Stomach (tissue), 9 donors: ENCODE data around the gene FSD1. TPM values are rescaled to one million over a fixed set of nuclear protein-coding genes. Genes with fewer than 3 reads are reported as not detected.

Experiments
- DNase-seq, 2 donors: peaks; one replicate each; pipeline versions ENCODE4 v3.0.0 to v3.0.0-alpha.2; 2013 to 2019
- H3K27ac ChIP-seq, 5 donors: fragments of 200-600 bp in 4 of 5; sonication (generic) in 4 of 5; one replicate each; pipeline ENCODE4 v1.5.1; 2013 to 2019; ENCODE audit warnings: mild to moderate bottlenecking in 1 of 5, moderate library complexity in 1 of 5
- H3K27me3 ChIP-seq, 3 donors: fragments of 200-600 bp; sonication (generic); one replicate each; pipeline ENCODE4 v1.5.1; 2017 to 2019; ENCODE audit warnings: mixed run types in 1 of 3
- H3K36me3 ChIP-seq, 4 donors: fragments of 200-600 bp; sonication (generic); 1 replicate in 3 of 4; 2 replicates in 1 of 4; pipeline ENCODE4 v1.5.1; 2016 to 2019
- H3K4me1 ChIP-seq, 4 donors: fragments of 200-600 bp; sonication (generic); one replicate each; pipeline ENCODE4 v1.5.1; 2016 to 2019
- H3K4me3 ChIP-seq, 4 donors: fragments of 200-600 bp; sonication (generic) in 3 of 4; one replicate each; pipeline ENCODE4 v1.5.1; 2016 to 2019; ENCODE audit warnings: mild to moderate bottlenecking in 1 of 4
- H3K9me3 ChIP-seq, 4 donors: fragments of 200-600 bp; sonication (generic); one replicate each; pipeline ENCODE4 v1.5.1; 2016 to 2019
- EP300 ChIP-seq: sonication (generic); formaldehyde crosslinking; IDR thresholded peaks from one replicate; pipeline ENCODE4 v1.6.1; 2017; ENCODE audit warnings: antibody characterized with exemption
- POLR2A ChIP-seq, 4 donors: fragments of 450-650 bp; IDR thresholded peaks; one replicate each; pipeline ENCODE4 v1.6.1; 2016; ENCODE audit warnings: antibody characterized with exemption in 4 of 4, control low read depth in 2 of 4, mild to moderate bottlenecking in 1 of 4, moderate library complexity in 1 of 4
- POLR2AphosphoS5 ChIP-seq, 3 donors: sonication (generic); formaldehyde crosslinking; IDR thresholded peaks; one replicate each; pipeline ENCODE4 v1.6.1; 2016; ENCODE audit warnings: antibody characterized with exemption in 3 of 3
- WGBS, 5 donors: extraction: QIAGEN DNeasy Blood & Tissue Kit in 3 of 5; methylation state at CpG; one replicate each; pipeline versions ENCODE4 v1.1.5 to v1.1.7; 2013 to 2018; 5-methylcytosine and 5-hydroxymethylcytosine counted together
- intact Hi-C: fragments of 100-400 bp; cut with DNase I; formaldehyde crosslinking; loops from one replicate; pipeline ENCODE4 v1.15.1; 2023; ENCODE audit warnings: low total_unique reads
- polyA plus RNA-seq, 3 donors: library from polyadenylated mRNA; stranded (reverse); fragments of 200-250 nt; gene quantifications; one replicate each; pipeline ENCODE4 v1.2.3, GENCODE V29; 2013
- total RNA-seq, 5 donors: library from RNA; depleted of rRNA; stranded (reverse); fragments of >200 nt; gene quantifications; one replicate each; pipeline versions ENCODE4 v1.1.0 to v1.2.3, GENCODE V29; 2014 to 2016
- TF ChIP-seq, protein P1 (sequence below), 7 experiments: fragments of 450-650 bp in 4 of 7; fragments of 200-600 bp in 3 of 7; sonication (generic) in 3 of 7; IDR thresholded peaks; one replicate each; pipeline ENCODE4 v1.5.1; 2016 to 2019; ENCODE audit warnings: antibody characterized with exemption in 7 of 7, control low read depth in 2 of 7, mild to moderate bottlenecking in 1 of 7
- donor health status: healthy with polysubstance abuse.
- donor health status: Bipolar disorder and iron deficiency.
- donor health status: healthy.

FSD1 gene
- total and polyA plus RNA-seq, 8 donors: 0.31 to 12.5 (median 1.3) TPM; not detected in 3

DNA sequence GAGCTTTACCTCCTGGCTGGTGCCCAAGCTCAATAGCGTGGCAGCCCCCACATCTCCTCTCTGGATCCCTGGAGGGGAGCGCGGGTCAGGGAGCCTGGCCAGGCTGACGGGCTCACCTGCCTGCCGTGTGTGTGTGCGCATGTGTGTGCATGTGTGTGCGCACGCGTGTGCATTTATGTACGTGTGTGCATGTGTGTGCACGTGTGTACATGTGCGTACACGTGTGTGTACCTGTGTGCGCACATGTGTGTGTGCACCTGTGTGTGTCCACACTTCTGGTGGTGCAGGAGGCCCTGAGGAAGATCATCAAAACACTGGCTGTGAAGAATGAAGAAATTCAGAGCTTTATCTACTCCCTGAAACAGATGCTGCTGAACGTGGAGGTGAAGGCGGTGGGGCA, 1.3 kb downstream of the FSD1 start:
- Histone ChIP-seq H3K4me1 (peaks cover 0 to 10% (median 8%) of the 10 kb centered on the region in 4 donors), H3K4me3 (no peak overlapping the region), H3K9me3 (no peaks in the 10 kb centered on the region), H3K36me3 (no peaks in the 10 kb centered on the region), H3K27me3 (peaks cover 9 to 50% (median 18%) of the 10 kb centered on the region in 3 donors), H3K27ac (no peak overlapping the region)
- intact Hi-C loops: no loop called here
- no peak for TF ChIP-seq POLR2A (IDR thresholded peaks at IDR 0.05)
- TF ChIP-seq, protein P1, sequence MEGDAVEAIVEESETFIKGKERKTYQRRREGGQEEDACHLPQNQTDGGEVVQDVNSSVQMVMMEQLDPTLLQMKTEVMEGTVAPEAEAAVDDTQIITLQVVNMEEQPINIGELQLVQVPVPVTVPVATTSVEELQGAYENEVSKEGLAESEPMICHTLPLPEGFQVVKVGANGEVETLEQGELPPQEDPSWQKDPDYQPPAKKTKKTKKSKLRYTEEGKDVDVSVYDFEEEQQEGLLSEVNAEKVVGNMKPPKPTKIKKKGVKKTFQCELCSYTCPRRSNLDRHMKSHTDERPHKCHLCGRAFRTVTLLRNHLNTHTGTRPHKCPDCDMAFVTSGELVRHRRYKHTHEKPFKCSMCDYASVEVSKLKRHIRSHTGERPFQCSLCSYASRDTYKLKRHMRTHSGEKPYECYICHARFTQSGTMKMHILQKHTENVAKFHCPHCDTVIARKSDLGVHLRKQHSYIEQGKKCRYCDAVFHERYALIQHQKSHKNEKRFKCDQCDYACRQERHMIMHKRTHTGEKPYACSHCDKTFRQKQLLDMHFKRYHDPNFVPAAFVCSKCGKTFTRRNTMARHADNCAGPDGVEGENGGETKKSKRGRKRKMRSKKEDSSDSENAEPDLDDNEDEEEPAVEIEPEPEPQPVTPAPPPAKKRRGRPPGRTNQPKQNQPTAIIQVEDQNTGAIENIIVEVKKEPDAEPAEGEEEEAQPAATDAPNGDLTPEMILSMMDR (IDR thresholded peaks at IDR 0.05): no peak
- no peak for TF ChIP-seq EP300
- TF ChIP-seq POLR2AphosphoS5 (IDR thresholded peaks at IDR 0.05): no peak
- WGBS, 5 donors: 81 to 83% (median 82%) methylated on average over 12 to 16 of the region's 16 CpGs
- no peak for DNase-seq

DNA sequence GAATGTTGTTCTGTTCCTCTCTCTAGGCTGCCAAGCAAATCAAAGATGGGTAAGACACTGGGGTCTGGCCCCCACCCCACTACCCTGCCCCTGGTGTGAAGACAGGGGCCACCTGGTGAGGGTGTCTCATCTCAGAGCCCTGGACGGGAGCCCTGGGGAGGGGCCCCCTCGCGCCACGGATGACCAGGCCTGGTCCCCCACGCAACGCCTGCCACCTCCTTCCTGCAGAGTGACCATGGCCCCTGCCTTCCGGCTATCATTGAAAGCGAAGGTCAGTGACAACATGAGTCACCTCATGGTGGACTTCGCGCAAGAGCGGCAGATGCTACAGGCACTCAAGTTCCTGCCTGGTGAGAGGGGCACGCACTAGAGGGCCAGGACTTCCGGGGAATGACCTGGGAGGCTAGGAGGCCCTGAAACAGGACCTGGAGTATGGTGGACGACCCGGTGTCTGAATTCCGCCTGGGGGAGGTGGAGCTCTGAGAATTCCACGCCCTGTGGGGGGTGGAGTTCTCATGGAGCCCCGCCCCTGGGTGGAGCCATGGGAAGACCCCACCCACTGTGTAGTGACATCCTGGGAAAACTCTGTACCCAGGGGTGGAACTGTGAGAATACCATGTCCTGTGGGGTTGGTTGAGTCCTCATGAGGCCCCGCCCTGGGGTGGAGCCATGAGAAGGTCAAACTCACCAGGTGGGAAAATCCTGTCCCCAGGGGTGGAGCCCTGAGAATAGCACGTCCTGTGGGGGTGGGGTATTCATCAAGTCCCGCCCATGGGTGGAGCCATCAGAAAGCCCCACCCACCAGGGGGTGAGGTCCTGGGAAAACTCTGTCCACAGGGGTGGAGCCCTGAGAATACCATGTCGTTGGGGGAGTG, 6.1 kb downstream of the FSD1 start:
- 87 to 90% (median 89%) methylated on average over 20 to 22 of the region's 22 CpGs for WGBS, 5 donors
- DNase-seq: no peak

DNA sequence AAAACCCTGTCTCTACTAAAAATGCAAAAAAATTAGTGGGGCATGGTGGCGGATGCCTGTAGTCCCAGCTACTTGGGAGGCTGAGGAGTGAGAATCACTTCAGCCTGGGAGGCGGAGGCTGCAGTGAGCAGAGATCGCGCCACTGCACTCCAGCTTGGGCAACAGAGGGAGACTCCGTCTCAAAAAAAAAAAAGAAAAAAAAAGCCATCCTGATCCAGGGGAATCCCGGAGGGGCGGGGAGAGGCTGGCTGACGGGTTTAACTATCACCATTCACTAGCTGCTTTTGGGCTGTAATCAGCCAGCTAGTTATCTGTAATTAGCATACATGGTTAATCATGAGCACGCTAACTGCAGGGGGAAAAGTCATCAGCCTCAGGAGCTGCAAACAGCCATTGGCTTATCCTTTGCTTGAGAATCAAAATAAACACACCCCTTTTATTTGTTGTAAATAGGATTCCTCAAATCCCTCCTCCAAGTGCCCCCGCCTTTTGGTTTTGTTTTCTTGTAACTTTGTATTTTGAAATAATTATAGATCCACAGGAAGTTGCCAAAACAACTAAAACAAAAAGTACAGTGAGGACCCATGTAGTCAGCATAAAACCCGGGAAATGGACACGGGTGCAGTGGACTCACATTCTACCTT, 9.6 kb downstream of the FSD1 start:
- WGBS, 5 donors: 36 to 46% (median 40%) methylated on average over 12 of the region's 12 CpGs
- no peak for DNase-seq
- Histone ChIP-seq H3K4me3 (no peak overlapping the region), H3K9me3 (no peaks in the 10 kb centered on the region), H3K27ac (no peak overlapping the region), H3K27me3 (peaks cover 0 to 8% (median 0%) of the 10 kb centered on the region in 3 donors), H3K4me1 (peaks cover 0 to 9% (median 0%) of the 10 kb centered on the region in 4 donors), H3K36me3 (no peaks in the 10 kb centered on the region)
- intact Hi-C loops: no loop called here
- no peak for TF ChIP-seq EP300
- TF ChIP-seq POLR2A (IDR thresholded peaks at IDR 0.05): no peak
- TF ChIP-seq, protein P1 (IDR thresholded peaks at IDR 0.05): no peak
- TF ChIP-seq POLR2AphosphoS5 (IDR thresholded peaks at IDR 0.05): no peak

More for the DNA sequence above, 6.1 kb downstream of the FSD1 start:
- Histone ChIP-seq H3K27me3 (peaks cover 0 to 15% (median under 1%) of the 10 kb centered on the region in 3 donors), H3K9me3 (no peaks in the 10 kb centered on the region), H3K4me3 (no peak overlapping the region), H3K27ac (no peak overlapping the region), H3K36me3 (no peaks in the 10 kb centered on the region), H3K4me1 (peaks cover 0 to 9% (median 0%) of the 10 kb centered on the region in 4 donors)
- TF ChIP-seq POLR2AphosphoS5 (IDR thresholded peaks at IDR 0.05) (no peak), EP300 (no peak)
- TF ChIP-seq, protein P1 (IDR thresholded peaks at IDR 0.05): no peak
- intact Hi-C loops: no loop called here

DNA sequence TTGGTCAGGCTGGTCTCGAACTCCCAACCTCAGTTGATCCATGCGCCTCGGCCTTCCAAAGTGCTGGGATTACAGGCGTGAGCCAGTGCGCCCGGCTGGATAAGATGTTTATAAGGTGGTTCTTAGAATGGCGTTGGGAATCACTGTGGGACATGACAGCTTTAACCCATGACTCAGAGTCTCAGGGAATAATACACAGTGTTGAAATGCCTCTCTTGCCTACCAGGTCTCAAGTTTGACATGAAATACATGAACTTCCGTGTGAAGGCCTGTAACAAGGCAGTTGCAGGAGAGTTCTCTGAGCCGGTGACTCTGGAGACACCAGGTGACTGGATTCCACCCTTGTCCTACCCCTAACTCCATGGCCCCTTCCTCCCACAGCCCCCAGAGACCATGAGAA, 12.6 kb downstream of the FSD1 start:
- intact Hi-C loops: no loop called here
- Histone ChIP-seq H3K9me3 (peaks cover 0 to 6% (median 0%) of the 10 kb centered on the region in 4 donors), H3K27ac (no peak overlapping the region), H3K4me1 (peaks cover 0 to 9% (median 0%) of the 10 kb centered on the region in 4 donors), H3K4me3 (no peak overlapping the region), H3K36me3 (no peaks in the 10 kb centered on the region), H3K27me3 (peaks cover 0 to 8% (median 0%) of the 10 kb centered on the region in 3 donors)
- WGBS, 5 donors: 81 to 91% (median 87%) methylated on average over 9 of the region's 9 CpGs
- no peak for DNase-seq
- TF ChIP-seq EP300 (no peak), POLR2AphosphoS5 (IDR thresholded peaks at IDR 0.05) (no peak), POLR2A (IDR thresholded peaks at IDR 0.05) (no peak)
- TF ChIP-seq, protein P1 (IDR thresholded peaks at IDR 0.05): no peak
